HEK293 (cell line): ENCODE results near the gene HNRNPA2B1.
"Not testable (repeated sequence)": the region's sequence is repeated elsewhere in the genome, so short reads cannot be mapped to it uniquely, and the experiment has no call there.

Experiments used
- CTCF ChIA-PET: fragments of 350-600 bp; formaldehyde crosslinking; extraction: SDS; loops from one replicate; lab custom pipeline; 2021; ENCODE audit warnings: antibody characterized with exemption; lab: Yijun Ruan, JAX
- POLR2A ChIA-PET: fragments of 300-600 bp; formaldehyde crosslinking; extraction: SDS; loops from one replicate; lab custom pipeline; 2020; ENCODE audit warnings: antibody characterized with exemption, inconsistent platforms; lab: Yijun Ruan, JAX
- H3K27ac ChIP-seq: fragments of 200-500 bp; sonication (Bioruptor generic); 2 replicates; pipeline ENCODE4 v1.5.1; 2014; ENCODE audit warnings: low read depth, low read length, control low read depth, inconsistent platforms; ENCODE audit errors: extremely low read depth
- H3K36me3 ChIP-seq, 2 experiments: fragments of 200-500 bp in 1 of 2; sonication (Bioruptor generic) in 1 of 2; 1 replicate in 1 of 2; 2 replicates in 1 of 2; pipeline ENCODE4 v1.5.1; 2014 to 2017; ENCODE audit warnings: inconsistent platforms in 2 of 2, low read length in 2 of 2; ENCODE audit not compliant: control insufficient read depth in 2 of 2, insufficient read depth in 1 of 2
- H3K4me1 ChIP-seq: fragments of 200-500 bp; sonication (Bioruptor generic); 2 replicates; pipeline ENCODE4 v1.5.1; 2014; ENCODE audit warnings: mild to moderate bottlenecking, low read length, inconsistent platforms; ENCODE audit not compliant: control insufficient read depth, insufficient read depth
- H3K4me3 ChIP-seq: 2 replicates; pipeline ENCODE4 v1.5.1; 2011; ENCODE audit warnings: low read depth, mild to moderate bottlenecking, control low read depth, low read length, moderate library complexity
- H3K9me3 ChIP-seq: fragments of 200-500 bp; sonication (Bioruptor generic); 2 replicates; pipeline ENCODE4 v1.5.1; 2014; ENCODE audit warnings: low read depth, low read length, inconsistent platforms; ENCODE audit not compliant: control insufficient read depth, insufficient read depth
- ZBTB17 ChIP-seq: fragments of 450-650 bp; formaldehyde crosslinking; IDR thresholded peaks from 2 replicates; pipeline ENCODE4 v1.5.1; 2016; ENCODE audit warnings: missing biosample characterization, missing genetic modification characterization
- ZNF510 ChIP-seq: fragments of 450-650 bp; formaldehyde crosslinking; IDR thresholded peaks from 2 replicates; pipeline ENCODE4 v1.5.1; 2018; ENCODE audit warnings: mild to moderate bottlenecking, missing genetic modification characterization, missing biosample characterization; ENCODE audit not compliant: insufficient replicate concordance
- ZNF785 ChIP-seq: fragments of 450-650 bp; formaldehyde crosslinking; IDR thresholded peaks from 2 replicates; pipeline ENCODE4 v1.5.1; 2016; ENCODE audit warnings: missing biosample characterization, missing genetic modification characterization
- TF ChIP-seq, protein P1 (sequence below): fragments of 450-650 bp; formaldehyde crosslinking; conservative IDR thresholded peaks from 2 replicates; pipeline ENCODE4 v1.5.1; 2016; ENCODE audit warnings: low read depth, missing biosample characterization, missing genetic modification characterization
- TF ChIP-seq, protein P2 (sequence below): fragments of 450-650 bp; formaldehyde crosslinking; IDR thresholded peaks from 2 replicates; pipeline ENCODE4 v1.5.1; 2016; ENCODE audit warnings: missing biosample characterization, missing genetic modification characterization

The HNRNPA2B1 gene

DNA sequence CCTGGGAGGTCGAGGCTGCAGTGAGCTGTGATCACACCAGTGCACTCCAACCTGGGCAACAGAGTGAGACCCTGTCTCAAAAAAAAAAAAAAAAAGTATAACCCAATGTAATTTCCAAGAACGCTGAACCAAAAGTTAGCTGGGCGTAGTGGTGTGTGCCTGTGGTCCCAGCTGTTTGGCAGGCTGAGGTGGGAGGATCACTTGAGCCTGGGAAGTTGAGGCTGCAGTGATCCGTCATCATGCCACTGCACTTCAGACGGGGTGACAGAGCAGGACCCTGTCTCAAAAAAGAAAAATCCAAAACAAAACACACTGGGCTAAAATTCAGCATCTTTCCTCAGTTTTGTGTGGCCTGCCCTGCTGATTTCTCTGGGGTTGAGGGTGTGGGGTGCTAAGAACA lies 21.1 kb downstream of the HNRNPA2B1 start (continued):
- TF ChIP-seq, protein P1, sequence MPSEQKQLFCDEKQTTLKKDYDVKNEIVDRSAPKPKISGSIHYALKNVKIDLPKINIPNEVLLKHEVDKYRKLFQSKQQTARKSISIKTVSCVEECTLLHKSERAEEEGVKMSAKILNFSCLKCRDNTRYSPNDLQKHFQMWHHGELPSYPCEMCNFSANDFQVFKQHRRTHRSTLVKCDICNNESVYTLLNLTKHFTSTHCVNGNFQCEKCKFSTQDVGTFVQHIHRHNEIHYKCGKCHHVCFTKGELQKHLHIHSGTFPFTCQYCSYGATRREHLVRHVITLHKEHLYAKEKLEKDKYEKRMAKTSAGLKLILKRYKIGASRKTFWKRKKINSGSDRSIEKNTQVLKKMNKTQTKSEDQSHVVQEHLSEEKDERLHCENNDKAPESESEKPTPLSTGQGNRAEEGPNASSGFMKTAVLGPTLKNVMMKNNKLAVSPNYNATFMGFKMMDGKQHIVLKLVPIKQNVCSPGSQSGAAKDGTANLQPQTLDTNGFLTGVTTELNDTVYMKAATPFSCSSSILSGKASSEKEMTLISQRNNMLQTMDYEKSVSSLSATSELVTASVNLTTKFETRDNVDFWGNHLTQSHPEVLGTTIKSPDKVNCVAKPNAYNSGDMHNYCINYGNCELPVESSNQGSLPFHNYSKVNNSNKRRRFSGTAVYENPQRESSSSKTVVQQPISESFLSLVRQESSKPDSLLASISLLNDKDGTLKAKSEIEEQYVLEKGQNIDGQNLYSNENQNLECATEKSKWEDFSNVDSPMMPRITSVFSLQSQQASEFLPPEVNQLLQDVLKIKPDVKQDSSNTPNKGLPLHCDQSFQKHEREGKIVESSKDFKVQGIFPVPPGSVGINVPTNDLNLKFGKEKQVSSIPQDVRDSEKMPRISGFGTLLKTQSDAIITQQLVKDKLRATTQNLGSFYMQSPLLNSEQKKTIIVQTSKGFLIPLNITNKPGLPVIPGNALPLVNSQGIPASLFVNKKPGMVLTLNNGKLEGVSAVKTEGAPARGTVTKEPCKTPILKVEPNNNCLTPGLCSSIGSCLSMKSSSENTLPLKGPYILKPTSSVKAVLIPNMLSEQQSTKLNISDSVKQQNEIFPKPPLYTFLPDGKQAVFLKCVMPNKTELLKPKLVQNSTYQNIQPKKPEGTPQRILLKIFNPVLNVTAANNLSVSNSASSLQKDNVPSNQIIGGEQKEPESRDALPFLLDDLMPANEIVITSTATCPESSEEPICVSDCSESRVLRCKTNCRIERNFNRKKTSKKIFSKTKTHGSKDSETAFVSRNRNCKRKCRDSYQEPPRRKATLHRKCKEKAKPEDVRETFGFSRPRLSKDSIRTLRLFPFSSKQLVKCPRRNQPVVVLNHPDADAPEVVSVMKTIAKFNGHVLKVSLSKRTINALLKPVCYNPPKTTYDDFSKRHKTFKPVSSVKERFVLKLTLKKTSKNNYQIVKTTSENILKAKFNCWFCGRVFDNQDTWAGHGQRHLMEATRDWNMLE (tag by site-specific recombination) = no peak
- TF ChIP-seq ZNF785 (tag by site-specific recombination) = no peak
- no peak for TF ChIP-seq ZNF510 (tag by site-specific recombination)
- TF ChIP-seq, all 188 proteins: peak for 1

DNA sequence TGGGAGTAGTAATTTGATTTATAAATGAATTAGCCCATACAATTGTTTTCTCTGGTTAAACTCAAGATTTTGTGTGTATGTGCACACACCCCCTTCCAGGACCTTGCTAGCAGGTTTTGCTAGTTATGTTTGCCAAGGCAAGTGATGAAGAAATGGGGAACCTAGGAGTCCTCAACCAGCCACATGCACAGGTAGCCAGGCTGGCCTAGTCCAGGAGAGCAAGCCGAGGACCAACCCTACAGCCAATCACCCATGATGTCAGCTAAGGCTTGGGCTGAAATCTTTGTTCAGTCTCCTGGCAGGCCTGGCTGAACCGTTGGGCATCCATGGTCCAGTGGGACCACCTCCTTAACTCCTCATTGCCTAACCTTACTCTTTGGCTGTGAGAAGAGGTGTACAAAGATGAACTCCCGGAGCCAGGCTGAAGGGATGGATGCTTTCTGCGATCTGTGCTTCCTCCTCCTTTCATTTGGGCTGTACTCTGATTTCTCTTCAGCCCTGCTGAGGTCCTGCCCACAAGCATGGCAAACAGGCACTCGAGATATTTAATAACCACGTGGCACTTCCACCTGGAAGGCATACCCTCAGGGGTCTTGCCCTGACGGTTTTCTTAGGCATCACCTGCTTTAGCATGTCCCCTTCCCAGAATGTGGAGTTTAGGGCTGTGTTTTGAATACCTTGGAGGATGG lies 22.1 kb downstream of the HNRNPA2B1 start:
- POLR2A ChIA-PET = no interaction called here
- peak; percentile 82 for TF ChIP-seq ZBTB17 (tag by site-specific recombination)
- TF ChIP-seq, protein P2, sequence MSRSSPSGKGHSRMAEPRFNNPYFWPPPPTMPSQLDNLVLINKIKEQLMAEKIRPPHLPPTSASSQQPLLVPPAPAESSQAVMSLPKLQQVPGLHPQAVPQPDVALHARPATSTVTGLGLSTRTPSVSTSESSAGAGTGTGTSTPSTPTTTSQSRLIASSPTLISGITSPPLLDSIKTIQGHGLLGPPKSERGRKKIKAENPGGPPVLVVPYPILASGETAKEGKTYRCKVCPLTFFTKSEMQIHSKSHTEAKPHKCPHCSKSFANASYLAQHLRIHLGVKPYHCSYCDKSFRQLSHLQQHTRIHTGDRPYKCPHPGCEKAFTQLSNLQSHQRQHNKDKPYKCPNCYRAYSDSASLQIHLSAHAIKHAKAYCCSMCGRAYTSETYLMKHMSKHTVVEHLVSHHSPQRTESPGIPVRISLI = no peak
- no peaks in the 10 kb centered on the region for H3K4me1 ChIP-seq
- H3K9me3 ChIP-seq = no peaks in the 10 kb centered on the region
- H3K27ac ChIP-seq = no peak overlapping the region
- no peaks in the 10 kb centered on the region for H3K36me3 ChIP-seq
- CTCF ChIA-PET = interaction anchor here (0.8 to 1.2 kb wide), 2 partner anchors 87 kb away, joined by 3 to 5 read pairs; no protein-coding TSS in a partner anchor
- no peak overlapping the region for H3K4me3 ChIP-seq

DNA sequence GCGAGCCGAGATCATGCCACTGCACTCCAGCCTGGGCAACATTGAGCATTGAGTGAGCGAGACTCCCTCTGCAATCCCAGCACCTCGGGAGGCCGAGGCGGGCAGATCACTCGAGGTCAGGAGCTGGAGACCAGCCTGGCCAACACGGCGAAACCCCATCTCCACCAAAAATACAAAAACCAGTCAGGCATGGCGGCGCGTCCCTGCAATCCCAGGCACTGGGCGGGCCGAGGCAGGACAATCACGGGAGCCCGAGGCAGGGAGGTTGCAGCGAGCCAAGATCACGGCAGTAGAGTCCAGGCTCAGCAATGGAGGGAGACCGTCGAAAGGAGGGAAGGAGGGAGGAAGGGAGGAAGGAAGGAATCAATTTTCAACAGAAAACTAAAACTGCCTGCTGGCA lies 23.3 kb downstream of the HNRNPA2B1 start:
- H3K4me1 ChIP-seq, POLR2A ChIA-PET: not testable (repeated sequence)

DNA sequence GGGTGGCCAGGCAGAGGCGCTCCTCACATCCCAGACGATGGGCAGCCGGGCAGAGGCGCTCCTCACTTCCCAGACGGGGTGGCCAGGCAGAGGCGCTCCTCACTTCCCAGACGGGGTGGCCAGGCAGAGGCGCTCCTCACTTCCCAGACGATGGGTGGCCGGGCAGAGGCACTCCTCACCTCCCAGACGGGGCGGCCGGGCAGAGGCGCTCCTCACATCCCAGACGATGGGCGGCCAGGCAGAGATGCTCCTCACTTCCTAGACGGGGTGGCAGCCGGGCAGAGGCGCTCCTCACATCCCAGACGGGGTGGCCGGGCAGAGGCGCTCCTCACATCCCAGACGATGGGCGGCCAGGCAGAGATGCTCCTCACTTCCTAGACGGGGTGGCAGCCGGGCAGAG lies 23.9 kb downstream of the HNRNPA2B1 start:
- H3K9me3 ChIP-seq, H3K4me1 ChIP-seq, H3K36me3 ChIP-seq, H3K27ac ChIP-seq, POLR2A ChIA-PET, CTCF ChIA-PET, H3K4me3 ChIP-seq: not testable (repeated sequence)

More for the DNA sequence above, 23.3 kb downstream of the HNRNPA2B1 start:
- CTCF ChIA-PET = interaction anchor here (0.5 kb wide), 1 partner anchor 12 kb away, joined by 4 read pairs; no protein-coding TSS in a partner anchor
- H3K9me3 ChIP-seq, H3K27ac ChIP-seq, H3K36me3 ChIP-seq, H3K4me3 ChIP-seq: not testable (repeated sequence)

DNA sequence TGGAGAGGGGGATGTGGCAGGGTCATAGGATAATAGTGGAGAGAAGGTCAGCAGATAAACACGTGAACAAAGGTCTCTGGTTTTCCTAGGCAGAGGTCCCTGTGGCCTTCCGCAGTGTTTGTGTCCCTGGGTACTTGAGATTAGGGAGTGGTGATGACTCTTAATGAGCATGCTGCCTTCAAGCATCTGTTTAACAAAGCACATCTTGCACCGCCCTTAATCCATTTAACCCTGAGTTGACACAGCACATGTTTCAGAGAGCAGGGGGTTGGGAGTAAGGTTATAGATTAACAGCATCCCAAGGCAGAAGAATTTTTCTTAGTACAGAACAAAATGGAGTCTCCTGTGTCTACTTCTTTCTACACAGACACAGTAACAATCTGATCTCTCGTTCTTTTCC lies 24.6 kb downstream of the HNRNPA2B1 start:
- POLR2A ChIA-PET, CTCF ChIA-PET, H3K36me3 ChIP-seq: not testable (repeated sequence)

More for the DNA sequence above, 24.6 kb downstream of the HNRNPA2B1 start:
- not testable (repeated sequence) for H3K27ac ChIP-seq, H3K4me3 ChIP-seq, H3K4me1 ChIP-seq, H3K9me3 ChIP-seq
